ENCODE data around the gene C10orf143.

DNA sequence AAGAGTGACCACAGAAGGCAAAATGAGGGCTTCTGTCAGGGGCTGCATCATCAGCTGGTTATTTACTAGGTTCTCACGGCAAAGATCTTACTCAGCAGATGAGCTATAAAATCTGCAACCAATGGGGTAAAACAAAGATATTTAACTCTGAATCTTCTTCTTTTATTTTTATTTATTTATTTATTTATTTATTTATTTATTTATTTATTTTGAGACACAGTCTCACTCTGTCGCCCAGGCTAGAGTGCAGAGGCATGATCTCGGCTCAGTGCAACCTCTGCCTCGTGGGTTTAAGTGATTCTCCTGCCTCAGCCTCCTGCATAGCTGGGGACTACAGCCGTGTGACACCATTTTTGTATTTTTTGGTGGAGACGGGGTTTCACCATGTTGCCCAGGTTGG, 11.3 kb downstream of the C10orf143 start:
- TF ChIP-seq EZH2 (IDR thresholded peaks at IDR 0.05) = no peak
- TF ChIP-seq, protein P1, sequence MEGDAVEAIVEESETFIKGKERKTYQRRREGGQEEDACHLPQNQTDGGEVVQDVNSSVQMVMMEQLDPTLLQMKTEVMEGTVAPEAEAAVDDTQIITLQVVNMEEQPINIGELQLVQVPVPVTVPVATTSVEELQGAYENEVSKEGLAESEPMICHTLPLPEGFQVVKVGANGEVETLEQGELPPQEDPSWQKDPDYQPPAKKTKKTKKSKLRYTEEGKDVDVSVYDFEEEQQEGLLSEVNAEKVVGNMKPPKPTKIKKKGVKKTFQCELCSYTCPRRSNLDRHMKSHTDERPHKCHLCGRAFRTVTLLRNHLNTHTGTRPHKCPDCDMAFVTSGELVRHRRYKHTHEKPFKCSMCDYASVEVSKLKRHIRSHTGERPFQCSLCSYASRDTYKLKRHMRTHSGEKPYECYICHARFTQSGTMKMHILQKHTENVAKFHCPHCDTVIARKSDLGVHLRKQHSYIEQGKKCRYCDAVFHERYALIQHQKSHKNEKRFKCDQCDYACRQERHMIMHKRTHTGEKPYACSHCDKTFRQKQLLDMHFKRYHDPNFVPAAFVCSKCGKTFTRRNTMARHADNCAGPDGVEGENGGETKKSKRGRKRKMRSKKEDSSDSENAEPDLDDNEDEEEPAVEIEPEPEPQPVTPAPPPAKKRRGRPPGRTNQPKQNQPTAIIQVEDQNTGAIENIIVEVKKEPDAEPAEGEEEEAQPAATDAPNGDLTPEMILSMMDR (IDR thresholded peaks at IDR 0.05) = no peak
